ENCODE data around the gene GALM. TPM values are rescaled to one million over a fixed set of nuclear protein-coding genes. Genes with fewer than 3 reads are reported as not detected.

GALM gene
- total and polyA plus RNA-seq, 2 of the 13 experiments (the other 11 are each of a cell fraction or from before 2014, with no cell fraction given): 65.5 to 90.0 TPM

- TF ChIP-seq POLR2G (IDR thresholded peaks at IDR 0.05; ENCODE audit: low read depth, low read length): no peak
- no peak for TF ChIP-seq STAT5B (CRISPR knock-in tag; IDR thresholded peaks at IDR 0.05)
- TF ChIP-seq DPF2 (CRISPR knock-in tag; IDR thresholded peaks at IDR 0.05; ENCODE audit: borderline replicate concordance, low read depth): 0 out of 2 replicates have a peak, but pooled peaks have one; percentile 26
- TF ChIP-seq MAFF (IDR thresholded peaks at IDR 0.05; ENCODE audit: low read depth, low read length): no peak
- TF ChIP-seq PRDM4 (CRISPR knock-in tag; IDR thresholded peaks at IDR 0.05; ENCODE audit: borderline replicate concordance): no peak
- TF ChIP-seq ZBTB14 (CRISPR knock-in tag; IDR thresholded peaks at IDR 0.05): no peak
- peak; percentile 95 for TF ChIP-seq FOSL2 (CRISPR knock-in tag; IDR thresholded peaks at IDR 0.05)
- no peak for TF ChIP-seq SIN3A (IDR thresholded peaks at IDR 0.05; ENCODE audit: borderline replicate concordance, low read depth, low read length)
- TF ChIP-seq ZNF136 (CRISPR knock-in tag; IDR thresholded peaks at IDR 0.05; ENCODE audit: low read depth): no peak
- TF ChIP-seq IKZF5 (CRISPR knock-in tag; IDR thresholded peaks at IDR 0.05): no peak; the same call in 1 of the 2 replicates
- no peak for TF ChIP-seq ZNF382 (CRISPR knock-in tag; IDR thresholded peaks at IDR 0.05; ENCODE audit: borderline replicate concordance)
- TF ChIP-seq MZF1 (CRISPR knock-in tag; IDR thresholded peaks at IDR 0.05; ENCODE audit: borderline replicate concordance): no peak
- no peak for TF ChIP-seq ZNF747 (CRISPR knock-in tag; IDR thresholded peaks at IDR 0.05; ENCODE audit: borderline replicate concordance)
- TF ChIP-seq SRF (IDR thresholded peaks at IDR 0.05; ENCODE audit: low read depth, low read length): no peak
- no peak for TF ChIP-seq KDM1A (CRISPR knock-in tag; IDR thresholded peaks at IDR 0.05)
- 0 out of 4 replicates have a peak, but pooled peaks of 1 of the 2 experiments have one; percentile 51 for TF ChIP-seq ATF4 (CRISPR knock-in tag; IDR thresholded peaks at IDR 0.05)
- TF ChIP-seq TCF7 (IDR thresholded peaks at IDR 0.05; ENCODE audit: low read depth): peak; percentile 64
Measured at GRCh38 chr2:38690499-38691420, 24.8 kb downstream of the GALM start (continued).

All from HepG2 (cell line).